HG03280 (cell line): ENCODE data around the gene RGS6.

Experiments
- ATAC-seq: cut with Tn5 transposase; IDR thresholded peaks from one replicate; pipeline ENCODE4 v1.9.1; 2021; ENCODE audit warnings: mild to moderate bottlenecking, moderate library complexity; ENCODE audit not compliant: unreplicated experiment

RGS6 gene

DNA sequence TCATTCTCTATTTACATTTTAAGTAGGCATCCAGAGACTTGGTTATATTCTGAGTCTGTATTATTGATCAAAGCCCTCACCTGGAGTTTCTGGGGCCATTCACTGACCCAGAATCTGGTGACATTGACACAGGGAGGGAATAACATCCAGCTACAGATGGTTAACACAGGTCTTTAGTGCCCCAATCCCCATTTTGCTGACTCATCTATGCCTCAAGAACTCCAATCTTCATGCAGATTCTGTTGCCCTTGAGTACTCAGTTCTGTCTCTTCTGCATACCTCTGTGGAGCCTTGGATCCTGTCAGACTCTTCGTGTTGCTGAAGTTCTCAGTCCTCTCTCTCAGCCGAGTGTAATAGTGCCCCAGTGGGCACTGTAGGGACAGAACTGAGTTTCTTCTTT is 208.9 kb downstream of the RGS6 start:
- ATAC-seq: no peak

DNA sequence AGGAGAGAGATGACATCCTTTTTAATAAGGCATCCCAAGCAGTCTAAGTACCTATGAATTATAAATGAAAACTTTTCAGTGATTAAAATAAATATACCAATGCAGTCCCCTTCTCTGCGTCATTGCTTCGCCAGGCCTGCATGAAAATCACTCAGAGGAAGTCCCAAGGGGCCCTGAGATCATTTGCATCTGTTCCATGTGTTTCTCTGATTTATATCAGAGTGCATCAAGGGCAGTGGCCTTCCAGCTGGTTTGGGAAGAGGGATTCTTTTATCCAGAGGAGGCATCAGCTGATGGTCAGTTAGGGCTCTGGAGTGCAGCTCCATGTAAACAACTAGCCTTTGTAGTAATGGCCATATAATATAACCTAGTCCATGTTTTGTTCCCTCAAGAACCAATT is 210.1 kb downstream of the RGS6 start:
- ATAC-seq: no peak

DNA sequence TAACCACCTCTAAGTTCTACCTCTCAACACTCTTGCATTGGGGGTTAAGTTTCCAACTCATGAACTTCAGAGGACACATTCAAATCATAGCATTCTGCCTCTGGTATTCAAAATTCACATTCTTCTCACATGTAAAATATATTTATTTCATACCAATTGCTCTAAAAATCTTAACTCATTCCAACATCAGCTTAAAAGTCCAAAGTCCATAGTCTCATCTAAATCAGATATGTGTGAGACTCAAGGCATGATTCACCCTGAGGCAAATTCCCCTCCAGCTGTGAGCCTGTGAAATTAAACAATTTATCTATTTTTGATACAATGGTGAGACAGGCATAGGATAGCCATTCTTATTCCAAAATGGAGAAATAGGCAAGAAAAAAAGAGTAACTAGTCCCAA is 214.0 kb downstream of the RGS6 start:
- ATAC-seq: no peak

DNA sequence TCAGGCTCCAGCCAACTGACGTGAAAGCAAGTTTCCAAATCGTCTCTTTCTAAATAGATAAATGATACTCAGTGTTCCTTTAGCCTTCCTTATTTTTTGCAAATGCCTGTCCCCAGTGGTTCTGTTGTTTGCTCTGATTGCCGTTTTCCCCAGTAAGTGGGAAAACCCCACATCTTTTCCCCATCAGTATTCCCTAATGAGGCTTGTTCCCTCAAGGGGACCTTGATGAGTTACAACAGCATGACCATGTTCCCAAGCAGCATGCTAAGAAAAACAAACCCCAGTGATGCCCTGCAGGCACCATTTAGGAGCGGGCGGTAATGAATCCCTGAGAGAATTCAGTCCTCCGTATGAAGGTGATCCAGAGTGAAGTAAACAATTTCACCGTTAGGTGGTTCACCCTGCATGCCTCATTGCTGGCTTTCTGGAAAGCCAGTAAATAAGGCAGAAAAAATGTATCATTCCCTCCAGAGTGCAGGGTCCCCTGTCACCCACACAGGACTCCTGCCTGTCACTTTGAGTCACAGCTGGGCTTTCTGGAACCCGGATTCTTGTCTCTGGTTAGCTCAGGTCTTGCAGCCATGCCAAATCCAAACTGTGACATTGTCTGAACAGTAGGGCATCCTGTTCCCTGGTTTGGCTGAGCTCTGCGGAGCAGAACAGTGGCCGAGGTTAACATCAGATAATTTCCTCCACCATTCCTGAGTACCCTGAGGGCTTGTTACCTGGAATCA is 222.6 kb downstream of the RGS6 start:
- no peak for ATAC-seq

DNA sequence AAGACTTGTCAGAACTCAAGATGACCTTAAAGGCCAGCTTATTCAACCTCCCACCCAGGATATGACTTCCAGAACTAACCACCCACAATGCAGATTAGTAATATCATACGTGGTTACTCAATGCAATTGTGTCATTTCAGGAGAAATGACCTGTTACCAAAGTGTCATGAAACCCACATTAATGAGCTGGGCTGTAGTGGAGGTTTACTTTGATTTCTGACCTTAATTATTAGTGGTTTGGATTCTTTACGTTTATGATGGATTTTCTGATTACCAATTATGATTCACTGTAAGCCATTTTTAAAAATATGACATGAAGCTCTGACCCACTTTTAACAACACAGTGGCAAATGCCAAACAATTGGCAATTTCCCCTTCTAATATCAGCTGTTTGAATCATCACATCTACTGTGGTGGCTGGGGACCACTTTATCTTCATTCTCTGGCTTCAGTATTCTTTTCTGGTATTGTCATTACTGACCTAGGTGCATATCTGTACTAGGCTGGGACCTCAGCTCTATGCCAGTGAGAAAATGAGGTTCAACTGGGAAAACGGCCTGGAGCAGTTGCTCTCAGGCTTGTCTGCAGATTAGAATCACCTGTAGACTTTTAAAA is 223.3 kb downstream of the RGS6 start:
- ATAC-seq: no peak

DNA sequence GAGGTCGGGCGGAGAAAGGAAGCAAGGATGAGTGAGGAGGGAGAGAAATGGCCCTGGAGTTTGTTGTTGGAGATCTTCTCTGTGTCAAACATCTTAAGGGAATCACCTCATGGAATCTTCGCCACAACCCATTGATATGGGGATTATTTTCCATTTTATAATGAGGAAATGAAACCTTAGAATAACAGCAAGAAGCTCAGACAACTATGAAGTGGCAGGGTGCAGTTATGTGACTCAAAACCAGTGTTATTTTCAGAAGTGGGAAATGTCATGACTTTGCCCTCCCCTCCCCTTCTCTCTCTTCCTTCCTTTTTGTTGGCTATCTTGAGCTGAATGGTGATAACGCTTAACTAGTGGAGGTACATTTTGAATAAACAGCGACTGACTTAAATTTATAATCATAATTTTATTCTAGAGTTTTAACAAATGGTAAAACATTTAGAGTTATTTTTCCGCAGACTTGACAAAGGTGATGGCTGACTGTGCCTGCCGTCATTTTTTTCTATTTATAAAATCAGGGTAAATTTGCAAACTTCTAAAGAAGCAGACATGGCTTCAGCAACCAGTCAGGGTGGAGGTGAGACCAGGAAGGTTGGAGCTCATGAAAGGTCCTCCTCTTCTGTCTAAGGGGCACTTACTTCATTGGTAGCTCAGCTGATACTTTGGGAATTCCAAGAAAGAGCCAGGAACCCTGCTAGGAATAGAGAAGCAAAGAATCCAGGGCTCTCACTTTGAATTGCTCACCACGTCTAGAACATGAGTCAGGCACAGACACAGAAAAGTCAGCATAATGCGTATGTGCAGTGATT is 232.4 kb downstream of the RGS6 start:
- no peak for ATAC-seq

DNA sequence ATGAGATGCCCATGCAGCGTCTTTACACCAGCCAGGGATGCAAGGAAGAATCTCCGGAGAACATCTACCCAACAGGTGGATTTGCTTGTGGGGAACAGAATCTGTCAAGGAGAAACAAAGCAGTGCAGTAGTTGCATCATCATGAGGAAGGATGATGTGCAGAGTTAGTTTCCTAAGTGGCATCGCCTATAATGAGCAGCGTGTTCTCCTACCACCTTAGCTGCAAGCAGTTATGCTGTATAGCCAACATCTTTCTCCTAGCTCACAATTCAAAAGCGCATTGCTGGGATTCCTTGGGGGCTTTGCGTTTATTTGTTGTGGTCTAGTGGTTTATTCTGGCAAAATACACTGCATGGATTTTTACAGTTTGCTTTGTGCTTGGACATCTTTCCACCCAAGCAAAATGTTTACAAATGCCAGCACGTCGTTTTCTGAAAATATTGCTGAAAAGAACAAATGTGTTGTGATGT is 233.0 kb downstream of the RGS6 start:
- no peak for ATAC-seq

DNA sequence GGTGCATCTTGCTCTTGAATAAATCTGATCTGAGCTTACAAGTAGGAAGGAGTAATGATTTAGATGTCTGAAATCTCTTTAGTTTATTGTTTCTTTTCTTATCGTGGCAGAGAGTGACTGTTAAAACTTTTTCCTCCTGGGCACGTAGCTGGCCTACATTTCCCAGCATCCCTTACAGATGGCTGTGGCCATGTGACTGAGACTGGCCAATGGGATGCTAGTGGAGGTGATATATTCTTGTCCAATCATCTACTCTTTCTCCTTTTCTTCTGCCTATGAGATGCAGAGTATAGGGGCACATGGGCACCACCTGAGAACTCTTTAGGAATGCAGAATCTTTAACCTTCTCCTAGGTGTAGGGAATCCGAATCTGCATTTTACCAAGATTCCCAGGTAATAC is 237.3 kb downstream of the RGS6 start:
- ATAC-seq: no peak

DNA sequence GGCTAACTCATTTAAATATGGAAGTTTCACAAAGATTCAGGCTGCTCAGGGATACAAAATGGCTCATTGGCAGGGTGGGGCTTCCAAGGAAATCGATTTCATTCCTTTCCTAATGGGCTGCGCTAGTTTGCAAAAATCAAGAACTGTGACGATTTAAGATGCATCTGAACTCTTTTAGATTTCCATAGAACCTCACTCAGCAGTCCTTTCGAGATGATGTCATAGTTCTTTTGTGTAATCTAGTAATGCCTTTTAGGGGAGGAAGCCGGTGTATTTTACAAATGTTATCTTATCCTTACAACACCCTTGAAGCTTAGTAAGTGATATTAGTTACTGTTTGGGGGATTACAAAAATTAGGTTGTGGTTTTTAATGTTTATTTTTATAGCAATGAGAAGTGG is 239.8 kb downstream of the RGS6 start:
- ATAC-seq: no peak

DNA sequence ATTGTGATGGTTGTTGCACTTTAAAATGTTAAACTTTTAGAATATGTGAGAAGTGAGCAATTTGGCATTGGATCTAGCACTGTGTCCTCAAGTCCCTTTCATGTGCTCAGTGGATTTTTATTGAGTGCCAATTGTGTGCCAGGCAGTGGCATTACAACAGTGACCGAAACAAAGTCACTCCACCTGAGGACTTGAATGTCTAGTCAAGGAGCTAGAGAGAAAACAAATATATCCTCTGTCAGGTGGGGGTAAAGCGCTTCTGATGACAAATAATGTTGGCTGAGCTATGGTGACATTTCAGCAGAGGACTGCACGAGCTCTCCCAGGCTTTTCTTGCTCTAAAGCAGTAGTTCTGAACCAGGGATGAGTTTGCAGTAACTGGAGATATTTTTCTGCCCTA is 240.4 kb downstream of the RGS6 start:
- ATAC-seq: no peak

DNA sequence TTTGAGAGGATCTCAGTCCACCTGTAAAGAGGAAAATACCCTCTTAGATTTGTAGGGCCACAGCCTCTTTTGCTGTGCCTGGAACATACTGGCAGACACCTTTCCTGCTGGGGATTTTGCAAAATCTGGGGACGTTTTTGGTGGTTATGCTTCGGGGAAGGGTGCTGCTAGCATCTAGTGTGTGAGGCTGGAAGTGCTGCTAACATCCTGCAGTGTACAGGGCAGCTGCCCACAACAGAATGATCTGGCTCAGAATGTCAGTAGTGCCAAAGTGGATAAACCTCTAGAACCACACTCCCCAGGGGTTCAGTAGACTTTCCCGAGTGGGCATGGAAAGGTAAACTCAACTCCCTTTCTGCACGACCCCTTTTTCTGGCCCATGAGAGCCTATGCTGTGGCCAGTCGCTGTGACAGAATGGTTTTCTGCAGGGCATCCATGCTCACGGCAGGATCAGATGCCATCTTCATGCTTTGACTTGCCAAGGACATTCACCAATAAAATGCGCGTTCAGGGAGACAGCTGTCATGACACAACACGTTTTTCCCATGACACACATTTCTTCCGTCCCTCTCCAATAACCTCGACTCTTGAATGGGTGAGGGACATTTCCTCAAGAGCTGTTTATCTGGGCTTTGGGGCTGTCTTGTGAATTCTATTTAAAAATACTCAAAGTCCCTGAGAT is 240.9 kb downstream of the RGS6 start:
- ATAC-seq: no peak

DNA sequence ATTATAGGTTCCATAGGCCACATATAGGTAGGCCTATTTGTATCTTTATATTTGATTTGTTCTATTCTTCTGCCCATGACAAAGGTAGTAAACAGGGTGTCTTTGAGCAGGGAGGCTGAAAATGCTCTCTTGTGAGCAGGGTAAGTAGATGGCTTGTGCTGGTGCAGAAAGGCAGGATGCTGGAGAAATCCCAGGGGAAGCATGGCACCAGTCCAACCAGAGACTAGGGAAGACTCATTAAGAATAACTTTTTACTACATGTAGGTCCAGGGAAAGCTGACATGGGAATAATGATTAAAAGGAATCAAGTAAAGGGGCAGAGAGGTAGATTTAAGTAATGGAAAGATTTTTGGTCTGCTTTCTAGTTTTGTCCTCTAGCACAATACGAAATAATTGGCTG is 245.0 kb downstream of the RGS6 start:
- ATAC-seq: no peak

DNA sequence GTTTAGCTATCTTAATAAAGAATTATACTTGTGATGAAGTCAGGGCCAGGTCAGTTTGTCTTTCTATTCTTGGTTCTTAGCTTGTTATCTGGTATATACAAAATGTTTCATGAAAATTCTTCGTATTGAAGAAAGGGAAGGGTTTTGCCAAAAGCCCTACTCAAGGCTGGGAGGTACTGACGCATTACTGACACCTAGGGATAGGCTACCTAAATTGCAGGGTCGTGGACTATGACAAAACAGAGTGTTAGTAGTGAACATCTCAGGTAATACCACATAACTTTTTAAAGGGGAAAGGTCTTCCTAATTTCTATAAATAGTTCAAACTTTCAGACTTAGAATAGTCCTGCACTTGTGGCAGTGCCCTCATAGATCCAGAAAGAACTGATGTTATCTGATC is 246.3 kb downstream of the RGS6 start:
- no peak for ATAC-seq

DNA sequence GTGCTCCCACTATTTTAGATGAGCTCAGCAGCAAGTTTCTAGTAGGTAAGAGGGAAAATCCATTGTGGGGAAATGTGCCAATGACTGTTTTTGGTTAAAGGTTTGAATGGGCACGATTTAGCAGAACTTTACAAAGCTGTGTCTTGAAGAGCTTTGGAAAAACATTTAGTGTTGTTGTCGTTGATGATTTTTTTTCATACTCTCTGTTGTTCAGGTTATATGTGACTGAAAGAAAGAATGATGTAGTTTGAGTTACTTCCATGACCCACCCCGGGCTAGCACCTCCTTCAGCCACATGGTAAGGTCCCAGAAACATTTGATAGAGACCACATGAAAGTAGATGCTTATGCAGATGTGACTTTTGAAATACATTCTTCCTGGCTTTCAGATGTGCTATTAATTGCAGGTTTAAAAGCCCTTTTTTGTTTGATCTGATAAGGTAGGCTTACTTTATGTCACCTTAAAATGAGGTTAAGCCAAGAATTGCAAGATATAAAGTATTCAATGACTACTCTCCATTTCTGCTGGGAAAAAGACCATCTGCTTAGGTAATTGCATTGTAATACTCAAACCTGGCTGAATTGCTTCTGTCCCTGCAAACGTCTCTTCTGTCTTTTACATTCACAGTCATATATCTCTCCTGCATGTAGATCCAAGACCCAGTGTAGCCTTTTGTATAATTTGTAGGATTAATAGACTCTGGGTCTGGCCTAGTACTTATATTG is 250.6 kb downstream of the RGS6 start:
- no peak for ATAC-seq

DNA sequence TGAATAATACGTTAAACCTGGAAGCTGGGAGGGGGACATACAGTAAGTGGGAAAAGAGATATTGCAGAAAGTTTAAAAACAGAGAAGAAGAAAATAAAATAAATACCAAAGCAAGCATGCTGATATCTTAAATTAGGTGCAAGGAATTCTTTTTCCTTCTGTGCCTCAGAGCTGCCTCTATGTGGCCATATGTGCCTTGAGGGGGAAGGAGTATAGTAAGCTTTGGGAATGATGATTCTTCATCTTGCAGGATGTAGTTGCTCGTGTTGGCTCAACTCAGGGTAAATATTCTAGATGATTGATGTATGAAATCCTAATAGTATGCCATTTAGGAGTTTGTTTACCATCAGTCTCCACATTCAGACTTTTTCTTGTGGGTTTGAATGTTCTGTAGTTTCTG is 251.4 kb downstream of the RGS6 start:
- ATAC-seq: no peak

DNA sequence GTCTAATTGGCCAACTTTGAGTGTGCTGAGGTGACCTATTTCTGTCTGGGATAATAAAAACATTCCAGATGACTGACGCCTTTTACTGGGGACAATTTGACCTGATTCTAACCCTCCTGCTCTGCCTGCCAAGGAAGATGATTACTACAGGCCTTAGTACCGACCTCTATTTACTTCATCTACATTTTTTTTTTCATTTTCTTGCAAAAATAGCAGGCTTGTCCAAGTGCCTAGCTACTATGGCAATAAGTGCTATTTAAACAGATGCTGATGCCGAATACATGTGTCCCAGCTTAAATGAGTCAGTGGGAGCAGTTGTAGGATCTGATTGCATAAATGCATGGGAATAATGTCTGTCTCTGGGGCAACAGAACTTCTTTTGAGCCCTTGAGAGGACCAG is 254.3 kb downstream of the RGS6 start:
- ATAC-seq: no peak

DNA sequence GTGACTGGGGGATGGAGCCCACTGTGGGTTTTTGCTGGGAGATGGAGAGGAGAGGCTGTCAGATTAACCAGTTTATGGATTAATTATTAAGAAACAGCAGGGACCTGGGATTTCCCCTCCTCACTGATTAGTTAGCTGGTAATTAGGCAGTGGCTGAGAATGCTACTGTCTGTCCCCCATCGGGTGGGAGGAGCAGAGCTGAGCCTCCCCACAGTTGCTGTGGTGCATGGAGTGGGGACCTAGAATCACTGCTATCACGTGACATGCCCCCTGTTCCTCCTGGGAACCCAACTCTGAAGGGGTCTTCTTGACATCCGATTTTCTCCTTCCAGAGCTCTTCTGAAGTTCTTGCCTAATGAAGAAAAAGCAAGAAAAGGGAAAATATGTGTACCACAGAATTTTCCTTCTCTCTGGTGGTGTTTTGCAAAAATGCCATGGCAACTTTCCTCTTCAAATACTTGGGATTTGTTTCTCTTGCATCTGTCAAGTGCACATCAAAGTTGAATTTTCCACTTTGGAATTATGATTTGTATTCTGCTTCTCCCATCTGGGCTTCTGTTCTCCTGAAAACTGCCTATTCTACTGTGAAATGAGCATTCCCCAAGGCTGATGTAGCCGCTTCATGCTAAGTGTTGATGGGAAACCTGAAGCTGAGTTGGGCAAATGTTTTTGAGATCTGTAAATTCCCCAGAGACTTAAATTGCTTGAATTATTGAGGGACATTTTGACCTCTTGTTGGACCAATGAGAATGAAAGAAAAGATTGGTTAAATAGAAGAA is 264.2 kb downstream of the RGS6 start:
- ATAC-seq: no peak

DNA sequence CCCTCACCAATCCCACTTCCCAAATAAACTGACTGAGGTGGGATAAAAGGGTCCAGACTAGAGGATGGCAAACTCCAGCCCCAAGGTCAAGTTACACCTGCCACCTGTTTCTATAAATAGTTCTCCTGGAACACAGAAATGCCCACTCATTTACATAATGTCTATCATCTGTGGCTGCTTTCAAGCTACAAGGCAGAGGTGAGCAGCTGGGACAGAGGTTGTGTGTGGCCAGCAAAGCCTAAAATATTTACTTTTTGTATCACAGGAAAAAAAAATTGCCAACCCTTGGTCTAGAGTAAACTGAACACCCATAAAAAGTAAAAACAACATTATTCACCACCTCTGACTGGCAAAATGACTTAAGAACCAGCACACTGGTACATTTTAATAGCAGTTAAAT is 269.4 kb downstream of the RGS6 start:
- ATAC-seq: no peak

DNA sequence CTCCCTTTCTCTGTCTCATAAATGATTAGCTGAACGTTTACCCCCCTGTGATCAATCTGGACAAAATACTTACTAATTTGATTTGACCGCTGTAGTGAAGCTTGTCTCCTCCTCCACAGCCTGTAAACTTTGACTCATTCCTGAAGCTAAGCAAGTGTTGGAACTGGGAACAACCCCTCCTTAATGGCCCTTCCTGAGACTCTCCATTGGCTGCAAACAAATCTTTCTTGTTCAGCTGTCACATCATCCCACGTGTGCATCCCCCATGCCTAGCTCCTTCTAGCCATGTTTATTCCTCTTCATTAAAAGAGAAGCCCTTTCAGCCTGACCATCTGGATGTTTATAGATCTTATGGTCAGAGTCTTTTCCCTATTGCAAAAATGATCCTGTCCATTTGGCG is 281.2 kb downstream of the RGS6 start:
- no peak for ATAC-seq

DNA sequence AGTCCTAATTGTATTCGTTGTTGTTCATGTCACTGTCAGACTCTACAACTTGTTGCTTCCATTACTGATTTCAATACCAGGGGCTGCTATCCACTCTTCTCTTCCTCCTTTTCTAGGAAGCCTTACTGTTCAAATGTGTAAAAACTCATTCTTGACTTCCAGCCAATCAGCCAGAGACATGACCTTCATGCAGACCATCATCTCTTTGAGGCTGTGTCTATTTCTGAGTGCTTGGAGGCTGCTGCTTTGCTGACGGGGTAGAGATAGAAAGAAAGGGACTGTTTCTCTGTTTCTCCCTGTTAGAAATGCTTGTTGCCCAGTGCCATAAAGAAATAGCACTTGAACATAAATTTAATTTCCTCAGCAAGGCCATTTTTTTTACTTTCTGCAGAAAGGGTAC is 282.9 kb downstream of the RGS6 start:
- ATAC-seq: no peak
